ENCODE data around the gene ZNF593. TPM values are rescaled to one million over a fixed set of nuclear protein-coding genes. Genes with fewer than 3 reads are reported as not detected.

Gene ZNF593
- total RNA-seq, 2 experiments from 2014 or later: 27.3 to 28.6 TPM

- ChIA-PET CTCF (interaction anchor here (1.2 kb wide), 1 partner anchor 19 kb away, joined by 5 read pairs; no protein-coding TSS in a partner anchor), POLR2A (no interaction called here)
- Mint-ChIP-seq H3K4me3 (peak overlapping the region; percentile 51), H3K27ac (no peak overlapping the region), H3K27me3 (peaks cover 39% of the 10 kb centered on the region), H3K36me3 (ENCODE audit: low read depth) (no peaks in the 10 kb centered on the region), H3K9me3 (no peaks in the 10 kb centered on the region), H3K4me1 (peaks cover 33% of the 10 kb centered on the region)
- DNase-seq: peak; percentile 50
These were observed 5.5 kb upstream of the ZNF593 start for GRCh38 chr1:26164036-26164860.

GRCh38 chr1:26164861-26165842 lies 4.6 kb upstream of the ZNF593 start:
- DNase-seq: no peak
- Mint-ChIP-seq H3K27ac (no peak overlapping the region), H3K36me3 (ENCODE audit: low read depth) (no peaks in the 10 kb centered on the region), H3K27me3 (peaks cover 33% of the 10 kb centered on the region), H3K9me3 (no peaks in the 10 kb centered on the region), H3K4me1 (peaks cover 34% of the 10 kb centered on the region), H3K4me3 (peak overlapping the region; percentile 51)
- POLR2A ChIA-PET: no interaction called here
- CTCF ChIA-PET: interaction anchor here (1.0 kb wide), 1 partner anchor 95 kb away, joined by 3 read pairs; no protein-coding TSS in a partner anchor

- Mint-ChIP-seq H3K4me1 (peaks cover 47% of the 10 kb centered on the region), H3K36me3 (ENCODE audit: low read depth) (peaks cover 2% of the 10 kb centered on the region), H3K4me3 (no peak overlapping the region), H3K9me3 (no peaks in the 10 kb centered on the region), H3K27ac (no peak overlapping the region), H3K27me3 (peaks cover 27% of the 10 kb centered on the region)
- POLR2A ChIA-PET: no interaction called here
- no peak for DNase-seq
- CTCF ChIA-PET: interaction anchor here (0.6 to 1.5 kb wide), 3 partner anchors 45 to 250 kb away, joined by 3 to 4 read pairs (median 3); partner anchors contain the start of gene CEP85
These were observed 2.9 kb upstream of the ZNF593 start for GRCh38 chr1:26166719-26167281.

GRCh38 chr1:26168410-26169197 lies 1.1 kb upstream of the ZNF593 start, which contains the start of gene C1orf232:
TSS of gene C1orf232 (minus strand) at chr1:26168963. CDS start at chr1:26168499, 464 bp downstream.
- Mint-ChIP-seq H3K9me3 (no peaks in the 10 kb centered on the region), H3K27ac (peak within 1 kb of the TSS; percentile 88), H3K27me3 (peaks cover 16% of the 10 kb centered on the region), H3K4me3 (peak within 1 kb of the TSS; percentile 82), H3K36me3 (ENCODE audit: low read depth) (peaks cover 2% of the 10 kb centered on the region), H3K4me1 (peaks cover 42% of the 10 kb centered on the region)
- POLR2A ChIA-PET: interaction anchor here (0.9 kb wide), 1 partner anchor 66 kb away, joined by 3 read pairs; no protein-coding TSS in a partner anchor
- CTCF ChIA-PET: interaction anchor here (0.7 to 3.5 kb wide), 13 partner anchors 10 to 273 kb away, joined by 3 to 20 read pairs (median 5); partner anchors contain the start of genes CEP85, DHDDS, FAM110D and PDIK1L
- DNase-seq: no peak

GRCh38 chr1:26169198-26169554 lies 532 bp upstream of the ZNF593 start:
- POLR2A ChIA-PET: interaction anchor here (0.9 to 1.6 kb wide), 2 partner anchors 23 to 66 kb away, joined by 3 to 5 read pairs; no protein-coding TSS in a partner anchor
- peaks cover 13% of the 10 kb centered on the region for H3K27me3 Mint-ChIP-seq
- H3K36me3 Mint-ChIP-seq (ENCODE audit: low read depth): peaks cover 2% of the 10 kb centered on the region
- CTCF ChIA-PET: interaction anchor here (0.6 to 3.5 kb wide), 47 partner anchors 8 to 1146 kb away, joined by 3 to 20 read pairs (median 5); partner anchors contain the start of genes CATSPER4, CEP85, DHDDS and FAM110D
- peak overlapping the region; percentile 82 for H3K4me3 Mint-ChIP-seq
- peak overlapping the region; percentile 81 for H3K27ac Mint-ChIP-seq
- peaks cover 38% of the 10 kb centered on the region for H3K4me1 Mint-ChIP-seq
- H3K9me3 Mint-ChIP-seq: no peaks in the 10 kb centered on the region
- no peak for DNase-seq

GRCh38 chr1:26170472-26170821 lies 739 bp downstream of the ZNF593 start:
- Mint-ChIP-seq H3K9me3 (no peaks in the 10 kb centered on the region), H3K4me1 (peaks cover 28% of the 10 kb centered on the region), H3K27me3 (peaks cover 8% of the 10 kb centered on the region), H3K36me3 (ENCODE audit: low read depth) (peaks cover 2% of the 10 kb centered on the region), H3K27ac (peak overlapping the region; percentile 88), H3K4me3 (peak overlapping the region; percentile 82)
- ChIA-PET POLR2A (interaction anchor here (1.6 kb wide), 1 partner anchor 21 kb away, joined by 5 read pairs; no protein-coding TSS in a partner anchor), CTCF (interaction anchor here (0.6 to 3.5 kb wide), 34 partner anchors 8 to 194 kb away, joined by 3 to 20 read pairs (median 6); partner anchors contain the start of genes CATSPER4, CEP85, FAM110D and SH3BGRL3)
- DNase-seq: no peak

GRCh38 chr1:26171084-26172072 lies 1.7 kb downstream of the ZNF593 start, which contains the start of gene ZNF593OS:
TSS of gene ZNF593OS (minus strand) at chr1:26171832. CDS start at chr1:26171661, 171 bp downstream.
- Mint-ChIP-seq H3K4me1 (peaks cover 25% of the 10 kb centered on the region), H3K9me3 (no peaks in the 10 kb centered on the region), H3K27me3 (peaks cover 8% of the 10 kb centered on the region), H3K36me3 (ENCODE audit: low read depth) (peaks cover 2% of the 10 kb centered on the region), H3K27ac (peak within 1 kb of the TSS; percentile 88), H3K4me3 (peak within 1 kb of the TSS; percentile 82)
- POLR2A ChIA-PET: no interaction called here
- CTCF ChIA-PET: interaction anchor here (1.0 to 3.5 kb wide), 7 partner anchors 10 to 135 kb away, joined by 4 to 12 read pairs (median 11); partner anchors contain the start of gene FAM110D
- no peak for DNase-seq

GRCh38 chr1:26175346-26175745 lies 5.6 kb downstream of the ZNF593 start:
- Mint-ChIP-seq H3K9me3 (no peaks in the 10 kb centered on the region), H3K4me3 (no peak overlapping the region), H3K27me3 (no peaks in the 10 kb centered on the region), H3K27ac (no peak overlapping the region), H3K4me1 (peaks cover 16% of the 10 kb centered on the region), H3K36me3 (ENCODE audit: low read depth) (peaks cover 2% of the 10 kb centered on the region)
- CTCF ChIA-PET: interaction anchor here (1.0 to 1.3 kb wide), 3 partner anchors 59 to 109 kb away, joined by 3 to 4 read pairs (median 3); partner anchors contain the start of gene CEP85
- DNase-seq: no peak
- POLR2A ChIA-PET: no interaction called here

- Mint-ChIP-seq H3K27ac (peak within 1 kb of the TSS; percentile 33), H3K36me3 (ENCODE audit: low read depth) (no peaks in the 10 kb centered on the region), H3K4me3 (peak within 1 kb of the TSS; percentile 75), H3K4me1 (peaks cover 4% of the 10 kb centered on the region), H3K9me3 (no peaks in the 10 kb centered on the region), H3K27me3 (no peaks in the 10 kb centered on the region)
- ChIA-PET POLR2A (no interaction called here), CTCF (interaction anchor here (1.0 to 1.4 kb wide), 4 partner anchors 10 to 32 kb away, joined by 3 to 4 read pairs (median 3); no protein-coding TSS in a partner anchor)
- DNase-seq: no peak
These were observed 7.5 kb downstream of the ZNF593 start, which contains the start of gene CNKSR1 for GRCh38 chr1:26177182-26177684. TSS of gene CNKSR1 (plus strand) at chr1:26177491. CDS start at chr1:26177548, 57 bp downstream.

GRCh38 chr1:26180010-26180506 lies 10.3 kb downstream of the ZNF593 start:
- DNase-seq: no peak
- ChIA-PET CTCF (interaction anchor here (1.1 to 1.8 kb wide), 4 partner anchors 9 to 104 kb away, joined by 3 to 12 read pairs (median 4); partner anchors contain the start of genes CEP85 and ZNF593), POLR2A (no interaction called here)
- Mint-ChIP-seq H3K4me1 (peaks cover 4% of the 10 kb centered on the region), H3K4me3 (no peak overlapping the region), H3K27me3 (no peaks in the 10 kb centered on the region), H3K36me3 (ENCODE audit: low read depth) (no peaks in the 10 kb centered on the region), H3K9me3 (no peaks in the 10 kb centered on the region), H3K27ac (no peak overlapping the region)

Measured in activated CD4-positive, alpha-beta T cell treated with anti-CD3 and anti-CD28 coated beads, Interleukin-2, amount 10 ng/mL, durations not matched to agents 7 days and 5 days (primary cell).